Measurements from ENCODE around the gene ARL13B.
A peak's percentile ranks its signal among the peaks of the same experiment; 100 is the strongest.

Gene ARL13B

DNA sequence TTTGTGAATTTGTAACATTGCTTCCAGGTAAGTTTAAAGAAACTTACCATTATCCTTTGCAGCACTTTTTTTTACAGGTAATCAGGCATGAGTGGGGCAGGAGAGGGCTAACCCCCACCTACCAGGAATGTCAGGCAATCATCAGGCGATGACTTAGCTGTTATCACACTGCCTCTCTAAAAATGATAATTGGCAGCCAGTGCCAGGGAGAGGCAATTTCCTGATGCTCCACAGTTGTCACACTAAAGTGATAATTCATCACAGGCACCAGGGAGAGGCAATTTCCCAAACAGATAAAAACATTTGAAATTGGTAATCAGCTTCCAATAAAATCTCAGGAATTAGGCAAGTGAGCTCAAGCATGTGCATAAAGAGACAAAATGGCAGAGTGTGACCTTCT lies 109.2 kb downstream of the ARL13B start:
- DNase-seq, result no peak
- no peaks in the 10 kb centered on the region for H3K36me3 ChIP-seq (replicated peaks; ENCODE audit: insufficient read depth, low read length)
- no peak overlapping the region for H3K4me2 ChIP-seq (ENCODE audit: low read depth, low read length)
- no peaks in the 10 kb centered on the region for H3K79me2 ChIP-seq (ENCODE audit: low read length)
- TF ChIP-seq, protein P1, sequence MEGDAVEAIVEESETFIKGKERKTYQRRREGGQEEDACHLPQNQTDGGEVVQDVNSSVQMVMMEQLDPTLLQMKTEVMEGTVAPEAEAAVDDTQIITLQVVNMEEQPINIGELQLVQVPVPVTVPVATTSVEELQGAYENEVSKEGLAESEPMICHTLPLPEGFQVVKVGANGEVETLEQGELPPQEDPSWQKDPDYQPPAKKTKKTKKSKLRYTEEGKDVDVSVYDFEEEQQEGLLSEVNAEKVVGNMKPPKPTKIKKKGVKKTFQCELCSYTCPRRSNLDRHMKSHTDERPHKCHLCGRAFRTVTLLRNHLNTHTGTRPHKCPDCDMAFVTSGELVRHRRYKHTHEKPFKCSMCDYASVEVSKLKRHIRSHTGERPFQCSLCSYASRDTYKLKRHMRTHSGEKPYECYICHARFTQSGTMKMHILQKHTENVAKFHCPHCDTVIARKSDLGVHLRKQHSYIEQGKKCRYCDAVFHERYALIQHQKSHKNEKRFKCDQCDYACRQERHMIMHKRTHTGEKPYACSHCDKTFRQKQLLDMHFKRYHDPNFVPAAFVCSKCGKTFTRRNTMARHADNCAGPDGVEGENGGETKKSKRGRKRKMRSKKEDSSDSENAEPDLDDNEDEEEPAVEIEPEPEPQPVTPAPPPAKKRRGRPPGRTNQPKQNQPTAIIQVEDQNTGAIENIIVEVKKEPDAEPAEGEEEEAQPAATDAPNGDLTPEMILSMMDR (IDR thresholded peaks at IDR 0.05; ENCODE audit: low read length), result no peak
- TF ChIP-seq EZH2 (optimal IDR thresholded peaks at IDR 0.05; ENCODE audit: low read depth, low read length) (no peak), EZH2phosphoT487 (IDR thresholded peaks at IDR 0.05; ENCODE audit: low read length) (no peak)
- H3K9ac ChIP-seq (ENCODE audit: low read length), result no peak overlapping the region
- no peaks in the 10 kb centered on the region for H3K9me2 ChIP-seq (replicated peaks; ENCODE audit: insufficient read depth, low read length)
- H3K27me3 ChIP-seq (replicated peaks; ENCODE audit: insufficient read depth, low read length), result no peaks in the 10 kb centered on the region
- no peak overlapping the region for H3K27ac ChIP-seq (ENCODE audit: low read length)
- H2AFZ ChIP-seq (ENCODE audit: low read length), result no peak overlapping the region
- H3K9me3 ChIP-seq (replicated peaks; ENCODE audit: insufficient read depth, low read length), result no peaks in the 10 kb centered on the region
- H3K4me3 ChIP-seq (ENCODE audit: low read length), result no peak overlapping the region
- H4K20me1 ChIP-seq (ENCODE audit: insufficient read depth, low read length), result no peaks in the 10 kb centered on the region
- no peaks in the 10 kb centered on the region for H3F3A ChIP-seq (ENCODE audit: insufficient read depth, low read length)
- peaks cover 5% of the 10 kb centered on the region for H3K4me1 ChIP-seq (ENCODE audit: low read length)

GRCh38 chr3:94092086-94092485 lies 112.1 kb downstream of the ARL13B start:
- DNase-seq, result no peak

DNA sequence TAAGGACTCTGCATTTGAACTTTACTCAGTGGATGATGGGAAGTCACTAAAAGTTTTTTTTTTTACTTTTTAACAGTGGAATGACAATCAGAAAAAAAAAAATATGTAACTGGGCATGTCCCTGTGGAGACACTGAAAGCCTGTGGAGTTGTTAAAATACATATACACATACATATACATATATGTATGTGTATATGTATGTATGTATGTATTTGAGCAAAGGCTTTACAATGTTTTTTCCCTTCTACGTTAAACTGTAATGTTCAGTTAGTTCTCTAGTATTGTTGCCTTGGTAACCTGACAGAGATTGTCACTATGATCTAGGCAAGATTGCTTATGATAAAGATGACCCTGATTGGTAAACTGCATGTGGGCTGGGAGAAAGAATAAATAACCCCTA lies 113.2 kb downstream of the ARL13B start:
- H3K27me3 ChIP-seq (replicated peaks; ENCODE audit: insufficient read depth, low read length), result no peaks in the 10 kb centered on the region
- no peak overlapping the region for H2AFZ ChIP-seq (ENCODE audit: low read length)
- DNase-seq, result peak; percentile 17
- H3K4me1 ChIP-seq (ENCODE audit: low read length), result peaks cover 8% of the 10 kb centered on the region
- peak overlapping the region; percentile 24; the same call in 1 of the 2 replicates for H3K27ac ChIP-seq (ENCODE audit: low read length)
- H3F3A ChIP-seq (ENCODE audit: insufficient read depth, low read length), result no peaks in the 10 kb centered on the region
- peak overlapping the region; percentile 18; the same call in 1 of the 2 replicates for H3K4me2 ChIP-seq (ENCODE audit: low read depth, low read length)
- no peak for TF ChIP-seq EZH2 (optimal IDR thresholded peaks at IDR 0.05; ENCODE audit: low read depth, low read length)
- TF ChIP-seq, protein P1 (IDR thresholded peaks at IDR 0.05; ENCODE audit: low read length), result no peak
- TF ChIP-seq EZH2phosphoT487 (IDR thresholded peaks at IDR 0.05; ENCODE audit: low read length), result no peak
- no peaks in the 10 kb centered on the region for H3K9me3 ChIP-seq (replicated peaks; ENCODE audit: insufficient read depth, low read length)
- H4K20me1 ChIP-seq (ENCODE audit: insufficient read depth, low read length), result no peaks in the 10 kb centered on the region
- no peaks in the 10 kb centered on the region for H3K9me2 ChIP-seq (replicated peaks; ENCODE audit: insufficient read depth, low read length)
- no peaks in the 10 kb centered on the region; the same call in 1 of the 2 replicates for H3K36me3 ChIP-seq (replicated peaks; ENCODE audit: insufficient read depth, low read length)
- no peak overlapping the region for H3K9ac ChIP-seq (ENCODE audit: low read length)
- no peaks in the 10 kb centered on the region for H3K79me2 ChIP-seq (ENCODE audit: low read length)
- no peak overlapping the region for H3K4me3 ChIP-seq (ENCODE audit: low read length)

More at GRCh38 chr3:94092086-94092485, 112.1 kb downstream of the ARL13B start:
- H3K4me2 ChIP-seq (ENCODE audit: low read depth, low read length), result no peak overlapping the region
- no peaks in the 10 kb centered on the region for H3K79me2 ChIP-seq (ENCODE audit: low read length)
- H3K9me2 ChIP-seq (replicated peaks; ENCODE audit: insufficient read depth, low read length), result no peaks in the 10 kb centered on the region
- no peak overlapping the region for H2AFZ ChIP-seq (ENCODE audit: low read length)
- no peak overlapping the region for H3K9ac ChIP-seq (ENCODE audit: low read length)
- no peaks in the 10 kb centered on the region for H3F3A ChIP-seq (ENCODE audit: insufficient read depth, low read length)
- H3K4me1 ChIP-seq (ENCODE audit: low read length), result peaks cover 8% of the 10 kb centered on the region
- no peak overlapping the region for H3K27ac ChIP-seq (ENCODE audit: low read length)
- no peak overlapping the region for H3K4me3 ChIP-seq (ENCODE audit: low read length)
- no peaks in the 10 kb centered on the region for H3K9me3 ChIP-seq (replicated peaks; ENCODE audit: insufficient read depth, low read length)
- no peaks in the 10 kb centered on the region for H3K27me3 ChIP-seq (replicated peaks; ENCODE audit: insufficient read depth, low read length)
- TF ChIP-seq EZH2 (optimal IDR thresholded peaks at IDR 0.05; ENCODE audit: low read depth, low read length) (no peak), EZH2phosphoT487 (IDR thresholded peaks at IDR 0.05; ENCODE audit: low read length) (no peak)
- TF ChIP-seq, protein P1 (IDR thresholded peaks at IDR 0.05; ENCODE audit: low read length), result no peak
- H3K36me3 ChIP-seq (replicated peaks; ENCODE audit: insufficient read depth, low read length), result no peaks in the 10 kb centered on the region; the same call in 1 of the 2 replicates
- H4K20me1 ChIP-seq (ENCODE audit: insufficient read depth, low read length), result no peaks in the 10 kb centered on the region
